Measurements from ENCODE around the gene PTF1A.

The PTF1A gene

GRCh38 chr10:23199768-23200511, 7.8 kb downstream of the PTF1A start:
- TF ChIP-seq ZNF274 (IDR thresholded peaks at IDR 0.05; ENCODE audit: low read depth, low read length) (no peak), SUZ12 (IDR thresholded peaks at IDR 0.05; ENCODE audit: extremely low read depth, insufficient read depth, insufficient read length) (no peak), YY1 (IDR thresholded peaks at IDR 0.05; ENCODE audit: insufficient read depth, insufficient read length) (no peak)
- Histone ChIP-seq H3K9me3 (ENCODE audit: insufficient read depth, low read length) (no peaks in the 10 kb centered on the region), H3K27me3 (ENCODE audit: insufficient read depth, insufficient read length) (peaks cover 76% of the 10 kb centered on the region), H3K4me3 (ENCODE audit: insufficient read length, low read depth) (peak overlapping the region; percentile 65), H3K36me3 (ENCODE audit: insufficient read depth, insufficient read length, low read length) (no peaks in the 10 kb centered on the region), H3K4me1 (ENCODE audit: insufficient read depth, insufficient read length) (no peaks in the 10 kb centered on the region), H3K9ac (ENCODE audit: insufficient read length, low read depth) (peak overlapping the region; percentile 85)
- DNase-seq (ENCODE audit: low read depth, low spot score): no peak

- no peak for DNase-seq (ENCODE audit: low read depth, low spot score)
- H3K4me3 ChIP-seq (ENCODE audit: insufficient read length, low read depth): no peak overlapping the region
Observed at GRCh38 chr10:23200586-23200985, 8.5 kb downstream of the PTF1A start.

GRCh38 chr10:23200997-23201652, 9.0 kb downstream of the PTF1A start:
- Histone ChIP-seq H3K36me3 (ENCODE audit: insufficient read depth, insufficient read length, low read length) (no peaks in the 10 kb centered on the region), H3K9me3 (ENCODE audit: insufficient read depth, low read length) (no peaks in the 10 kb centered on the region), H3K27me3 (ENCODE audit: insufficient read depth, insufficient read length) (peaks cover 64% of the 10 kb centered on the region), H3K9ac (ENCODE audit: insufficient read length, low read depth) (no peak overlapping the region), H3K4me3 (ENCODE audit: insufficient read length, low read depth) (no peak overlapping the region), H3K4me1 (ENCODE audit: insufficient read depth, insufficient read length) (no peaks in the 10 kb centered on the region)
- TF ChIP-seq YY1 (IDR thresholded peaks at IDR 0.05; ENCODE audit: insufficient read depth, insufficient read length): no peak
- TF ChIP-seq SUZ12 (IDR thresholded peaks at IDR 0.05; ENCODE audit: extremely low read depth, insufficient read depth, insufficient read length): no peak
- no peak for TF ChIP-seq ZNF274 (IDR thresholded peaks at IDR 0.05; ENCODE audit: low read depth, low read length)
- DNase-seq (ENCODE audit: low read depth, low spot score): no peak

More at GRCh38 chr10:23200586-23200985, 8.5 kb downstream of the PTF1A start:
- H3K9me3 ChIP-seq (ENCODE audit: insufficient read depth, low read length): no peaks in the 10 kb centered on the region
- TF ChIP-seq YY1 (IDR thresholded peaks at IDR 0.05; ENCODE audit: insufficient read depth, insufficient read length): no peak
- peaks cover 69% of the 10 kb centered on the region for H3K27me3 ChIP-seq (ENCODE audit: insufficient read depth, insufficient read length)
- no peaks in the 10 kb centered on the region for H3K36me3 ChIP-seq (ENCODE audit: insufficient read depth, insufficient read length, low read length)
- no peak overlapping the region for H3K9ac ChIP-seq (ENCODE audit: insufficient read length, low read depth)
- no peaks in the 10 kb centered on the region for H3K4me1 ChIP-seq (ENCODE audit: insufficient read depth, insufficient read length)

GRCh38 chr10:23201837-23202236, 9.7 kb downstream of the PTF1A start:
- Histone ChIP-seq H3K27me3 (ENCODE audit: insufficient read depth, insufficient read length) (peaks cover 57% of the 10 kb centered on the region), H3K4me1 (ENCODE audit: insufficient read depth, insufficient read length) (no peaks in the 10 kb centered on the region), H3K36me3 (ENCODE audit: insufficient read depth, insufficient read length, low read length) (no peaks in the 10 kb centered on the region)

GRCh38 chr10:23202779-23203178, 10.7 kb downstream of the PTF1A start:
- TF ChIP-seq ZNF274 (IDR thresholded peaks at IDR 0.05; ENCODE audit: low read depth, low read length) (no peak), SUZ12 (IDR thresholded peaks at IDR 0.05; ENCODE audit: extremely low read depth, insufficient read depth, insufficient read length) (no peak), YY1 (IDR thresholded peaks at IDR 0.05; ENCODE audit: insufficient read depth, insufficient read length) (no peak)
- peaks cover 47% of the 10 kb centered on the region for H3K27me3 ChIP-seq (ENCODE audit: insufficient read depth, insufficient read length)
- no peaks in the 10 kb centered on the region for H3K9me3 ChIP-seq (ENCODE audit: insufficient read depth, low read length)
- no peaks in the 10 kb centered on the region for H3K36me3 ChIP-seq (ENCODE audit: insufficient read depth, insufficient read length, low read length)
- no peak overlapping the region for H3K9ac ChIP-seq (ENCODE audit: insufficient read length, low read depth)
- DNase-seq (ENCODE audit: low read depth, low spot score): no peak
- no peak overlapping the region for H3K4me3 ChIP-seq (ENCODE audit: insufficient read length, low read depth)
- no peaks in the 10 kb centered on the region for H3K4me1 ChIP-seq (ENCODE audit: insufficient read depth, insufficient read length)

More at GRCh38 chr10:23201837-23202236, 9.7 kb downstream of the PTF1A start:
- H3K9ac ChIP-seq (ENCODE audit: insufficient read length, low read depth): no peak overlapping the region
- TF ChIP-seq YY1 (IDR thresholded peaks at IDR 0.05; ENCODE audit: insufficient read depth, insufficient read length) (no peak), ZNF274 (IDR thresholded peaks at IDR 0.05; ENCODE audit: low read depth, low read length) (no peak), SUZ12 (IDR thresholded peaks at IDR 0.05; ENCODE audit: extremely low read depth, insufficient read depth, insufficient read length) (no peak)
- H3K4me3 ChIP-seq (ENCODE audit: insufficient read length, low read depth): no peak overlapping the region
- no peak for DNase-seq (ENCODE audit: low read depth, low spot score)
- no peaks in the 10 kb centered on the region for H3K9me3 ChIP-seq (ENCODE audit: insufficient read depth, low read length)

GRCh38 chr10:23203369-23204325, 11.5 kb downstream of the PTF1A start:
- peaks cover 39% of the 10 kb centered on the region for H3K27me3 ChIP-seq (ENCODE audit: insufficient read depth, insufficient read length)

More at GRCh38 chr10:23203369-23204325, 11.5 kb downstream of the PTF1A start:
- no peaks in the 10 kb centered on the region for H3K9me3 ChIP-seq (ENCODE audit: insufficient read depth, low read length)
- H3K4me3 ChIP-seq (ENCODE audit: insufficient read length, low read depth): no peak overlapping the region
- no peaks in the 10 kb centered on the region for H3K4me1 ChIP-seq (ENCODE audit: insufficient read depth, insufficient read length)
- no peak for DNase-seq (ENCODE audit: low read depth, low spot score)
- H3K9ac ChIP-seq (ENCODE audit: insufficient read length, low read depth): no peak overlapping the region
- TF ChIP-seq YY1 (IDR thresholded peaks at IDR 0.05; ENCODE audit: insufficient read depth, insufficient read length): no peak
- TF ChIP-seq SUZ12 (IDR thresholded peaks at IDR 0.05; ENCODE audit: extremely low read depth, insufficient read depth, insufficient read length): no peak
- no peak for TF ChIP-seq ZNF274 (IDR thresholded peaks at IDR 0.05; ENCODE audit: low read depth, low read length)
- no peaks in the 10 kb centered on the region for H3K36me3 ChIP-seq (ENCODE audit: insufficient read depth, insufficient read length, low read length)
